HEK293 (cell line): Measurements from ENCODE around the gene TMEM196.

Experiments used
- CTCF ChIA-PET: fragments of 350-600 bp; formaldehyde crosslinking; extraction: SDS; loops from one replicate; lab custom pipeline; 2021; ENCODE audit warnings: antibody characterized with exemption; lab: Yijun Ruan, JAX
- POLR2A ChIA-PET: fragments of 300-600 bp; formaldehyde crosslinking; extraction: SDS; loops from one replicate; lab custom pipeline; 2020; ENCODE audit warnings: antibody characterized with exemption, inconsistent platforms; lab: Yijun Ruan, JAX
- H3K27ac ChIP-seq: fragments of 200-500 bp; sonication (Bioruptor generic); 2 replicates; pipeline ENCODE4 v1.5.1; 2014; ENCODE audit warnings: low read depth, low read length, control low read depth, inconsistent platforms; ENCODE audit errors: extremely low read depth
- H3K36me3 ChIP-seq, 2 experiments: fragments of 200-500 bp in 1 of 2; sonication (Bioruptor generic) in 1 of 2; 1 replicate in 1 of 2; 2 replicates in 1 of 2; pipeline ENCODE4 v1.5.1; 2014 to 2017; ENCODE audit warnings: inconsistent platforms in 2 of 2, low read length in 2 of 2; ENCODE audit not compliant: control insufficient read depth in 2 of 2, insufficient read depth in 1 of 2
- H3K4me1 ChIP-seq: fragments of 200-500 bp; sonication (Bioruptor generic); 2 replicates; pipeline ENCODE4 v1.5.1; 2014; ENCODE audit warnings: mild to moderate bottlenecking, low read length, inconsistent platforms; ENCODE audit not compliant: control insufficient read depth, insufficient read depth
- H3K4me3 ChIP-seq: 2 replicates; pipeline ENCODE4 v1.5.1; 2011; ENCODE audit warnings: low read depth, mild to moderate bottlenecking, control low read depth, low read length, moderate library complexity
- H3K9me3 ChIP-seq: fragments of 200-500 bp; sonication (Bioruptor generic); 2 replicates; pipeline ENCODE4 v1.5.1; 2014; ENCODE audit warnings: low read depth, low read length, inconsistent platforms; ENCODE audit not compliant: control insufficient read depth, insufficient read depth
- FEZF1 ChIP-seq: fragments of 450-650 bp; formaldehyde crosslinking; IDR thresholded peaks from 2 replicates; pipeline ENCODE4 v1.5.1; 2016; ENCODE audit warnings: missing biosample characterization, missing genetic modification characterization
- GLI2 ChIP-seq: fragments of 450-650 bp; formaldehyde crosslinking; IDR thresholded peaks from 2 replicates; pipeline ENCODE4; 2017; ENCODE audit warnings: missing biosample characterization, missing genetic modification characterization, low read depth, borderline replicate concordance
- HOXD13 ChIP-seq: sonication (generic); formaldehyde crosslinking; IDR thresholded peaks from 2 replicates; pipeline ENCODE4 v1.8.0; 2022; ENCODE audit warnings: missing genetic modification reagents, borderline replicate concordance
- KLF7 ChIP-seq: fragments of 450-650 bp; formaldehyde crosslinking; IDR thresholded peaks from 2 replicates; pipeline ENCODE4 v1.5.1; 2016; ENCODE audit warnings: missing biosample characterization, missing genetic modification characterization, borderline replicate concordance
- REPIN1 ChIP-seq: fragments of 450-650 bp; formaldehyde crosslinking; IDR thresholded peaks from 2 replicates; pipeline ENCODE4 v1.5.1; 2017; ENCODE audit warnings: missing biosample characterization, missing genetic modification characterization, low read depth
- SCRT1 ChIP-seq: fragments of 450-650 bp; formaldehyde crosslinking; IDR thresholded peaks from 2 replicates; pipeline ENCODE4 v1.5.1; 2016; ENCODE audit warnings: missing biosample characterization, missing genetic modification characterization, borderline replicate concordance
- ZNF133 ChIP-seq: fragments of 450-650 bp; formaldehyde crosslinking; IDR thresholded peaks from 2 replicates; pipeline ENCODE4 v1.5.1; 2016; ENCODE audit warnings: missing biosample characterization, missing genetic modification characterization
- ZNF174 ChIP-seq: fragments of 450-650 bp; formaldehyde crosslinking; IDR thresholded peaks from 2 replicates; pipeline ENCODE4 v1.5.0; 2017; ENCODE audit warnings: missing biosample characterization, mild to moderate bottlenecking, missing genetic modification characterization
- ZNF223 ChIP-seq: fragments of 450-650 bp; formaldehyde crosslinking; IDR thresholded peaks from 2 replicates; pipeline ENCODE4 v1.5.1; 2016; ENCODE audit warnings: missing biosample characterization, missing genetic modification characterization
- ZNF266 ChIP-seq: fragments of 450-650 bp; formaldehyde crosslinking; IDR thresholded peaks from 2 replicates; pipeline ENCODE4 v1.5.1; 2016; ENCODE audit warnings: missing biosample characterization, missing genetic modification characterization, low read depth
- ZNF501 ChIP-seq: fragments of 450-650 bp; formaldehyde crosslinking; IDR thresholded peaks from 2 replicates; pipeline ENCODE4 v1.5.1; 2016; ENCODE audit warnings: missing biosample characterization, missing genetic modification characterization
- ZNF677 ChIP-seq: fragments of 450-650 bp; IDR thresholded peaks from 2 replicates; pipeline ENCODE4 v1.5.0; 2018; ENCODE audit warnings: missing biosample characterization, mild to moderate bottlenecking, missing genetic modification characterization, moderate library complexity
- ZNF701 ChIP-seq: fragments of 450-650 bp; formaldehyde crosslinking; IDR thresholded peaks from 2 replicates; pipeline ENCODE4 v1.5.1; 2016; ENCODE audit warnings: missing biosample characterization, missing genetic modification characterization
- ZNF747 ChIP-seq: fragments of 450-650 bp; formaldehyde crosslinking; IDR thresholded peaks from 2 replicates; pipeline ENCODE4 v1.5.1; 2016; ENCODE audit warnings: missing biosample characterization, missing genetic modification characterization
- ZSCAN16 ChIP-seq: fragments of 450-650 bp; formaldehyde crosslinking; IDR thresholded peaks from 2 replicates; pipeline ENCODE4 v1.5.1; 2016; ENCODE audit warnings: missing biosample characterization, missing genetic modification characterization
- TF ChIP-seq, protein P1 (sequence below): fragments of 450-650 bp; formaldehyde crosslinking; IDR thresholded peaks from 2 replicates; pipeline ENCODE4 v1.5.1; 2016; ENCODE audit warnings: missing biosample characterization, missing genetic modification characterization, borderline replicate concordance

The TMEM196 gene

DNA sequence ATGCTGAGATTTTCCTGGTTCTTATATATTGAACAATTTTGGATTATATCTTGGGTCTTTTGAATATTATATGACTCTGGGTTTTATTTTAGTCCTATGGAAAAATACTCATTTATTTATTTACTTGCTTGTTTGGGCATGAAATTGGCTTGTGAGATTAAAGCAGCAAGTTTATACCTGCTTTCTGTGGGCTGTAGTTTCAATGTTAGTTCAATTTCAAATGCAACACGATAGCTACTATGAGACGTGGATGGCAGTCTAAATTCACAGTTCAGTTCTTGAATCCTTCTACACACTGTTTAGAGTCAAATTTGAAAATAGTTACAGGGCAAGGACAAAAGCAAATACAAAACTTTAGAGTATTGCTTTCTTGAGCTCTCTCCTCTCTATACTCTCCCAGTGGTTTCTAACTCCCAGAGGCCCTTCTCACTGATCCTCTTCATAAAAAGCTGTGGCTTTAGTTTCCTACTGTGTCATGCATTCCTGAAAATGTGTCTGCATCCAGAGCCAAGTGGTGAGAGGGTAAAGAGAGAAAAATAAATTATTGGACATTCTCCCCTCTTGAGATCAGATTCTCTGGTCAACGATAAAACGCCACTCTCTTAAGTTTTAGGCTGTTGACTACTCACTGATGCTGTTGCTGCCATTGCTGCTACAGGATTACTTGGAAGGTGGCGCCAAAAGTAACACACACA lies 99.0 kb downstream of the TMEM196 start:
- Histone ChIP-seq H3K9me3 (no peaks in the 10 kb centered on the region), H3K36me3 (no peaks in the 10 kb centered on the region), H3K27ac (no peak overlapping the region), H3K4me1 (no peaks in the 10 kb centered on the region), H3K4me3 (no peak overlapping the region)
- ChIA-PET POLR2A (no interaction called here), CTCF (interaction anchor here (0.7 kb wide), 1 partner anchor 53 kb away, joined by 3 read pairs; no protein-coding TSS in a partner anchor)
- TF ChIP-seq ZNF747 (tag by site-specific recombination): no peak

DNA sequence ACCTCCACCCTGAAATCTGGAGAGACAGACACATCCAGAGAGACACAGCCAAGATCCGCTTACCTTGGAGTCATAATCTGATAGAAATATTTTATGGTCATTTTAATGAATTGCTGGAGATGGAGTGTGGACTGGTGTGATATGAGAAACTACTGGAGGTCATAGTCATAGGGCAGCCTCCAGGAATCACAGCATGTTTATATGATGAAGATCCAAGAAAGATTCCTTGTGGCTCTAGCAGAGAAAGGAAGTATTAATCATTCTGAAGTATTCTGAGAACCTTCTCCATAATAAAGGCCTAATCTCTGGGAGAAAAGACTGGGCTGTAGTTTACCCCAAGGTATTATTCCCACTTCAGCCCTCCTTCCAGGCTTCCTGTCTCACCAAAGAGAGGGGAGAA lies 102.6 kb downstream of the TMEM196 start:
- H3K9me3 ChIP-seq: no peaks in the 10 kb centered on the region
- no peaks in the 10 kb centered on the region for H3K4me1 ChIP-seq
- H3K36me3 ChIP-seq: no peaks in the 10 kb centered on the region
- ChIA-PET POLR2A (no interaction called here), CTCF (no interaction called here)
- H3K4me3 ChIP-seq: no peak overlapping the region
- TF ChIP-seq REPIN1: no peak
- TF ChIP-seq GLI2: no peak
- no peak for TF ChIP-seq ZNF501
- TF ChIP-seq ZNF677 (tag by site-specific recombination): no peak
- no peak for TF ChIP-seq KLF7 (tag by site-specific recombination)
- TF ChIP-seq ZNF701 (tag by site-specific recombination): no peak
- TF ChIP-seq, protein P1, sequence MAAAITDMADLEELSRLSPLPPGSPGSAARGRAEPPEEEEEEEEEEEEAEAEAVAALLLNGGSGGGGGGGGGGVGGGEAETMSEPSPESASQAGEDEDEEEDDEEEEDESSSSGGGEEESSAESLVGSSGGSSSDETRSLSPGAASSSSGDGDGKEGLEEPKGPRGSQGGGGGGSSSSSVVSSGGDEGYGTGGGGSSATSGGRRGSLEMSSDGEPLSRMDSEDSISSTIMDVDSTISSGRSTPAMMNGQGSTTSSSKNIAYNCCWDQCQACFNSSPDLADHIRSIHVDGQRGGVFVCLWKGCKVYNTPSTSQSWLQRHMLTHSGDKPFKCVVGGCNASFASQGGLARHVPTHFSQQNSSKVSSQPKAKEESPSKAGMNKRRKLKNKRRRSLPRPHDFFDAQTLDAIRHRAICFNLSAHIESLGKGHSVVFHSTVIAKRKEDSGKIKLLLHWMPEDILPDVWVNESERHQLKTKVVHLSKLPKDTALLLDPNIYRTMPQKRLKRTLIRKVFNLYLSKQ (tag by site-specific recombination): no peak
- no peak for TF ChIP-seq SCRT1 (tag by site-specific recombination)
- no peak for TF ChIP-seq ZNF223 (tag by site-specific recombination)
- no peak for TF ChIP-seq HOXD13 (CRISPR knock-in tag)
- no peak for TF ChIP-seq FEZF1 (tag by site-specific recombination)
- no peak for TF ChIP-seq ZNF174 (tag by site-specific recombination)
- TF ChIP-seq ZNF133 (tag by site-specific recombination): no peak
- no peak for TF ChIP-seq ZSCAN16
- no peak for TF ChIP-seq ZNF266
- TF ChIP-seq, all 188 proteins: peak for 0
- no peak overlapping the region for H3K27ac ChIP-seq
